Type B pancreatic cell (in vitro differentiated cells): ENCODE data around the gene TM6SF1. TPM values are rescaled to one million over a fixed set of nuclear protein-coding genes. Genes with fewer than 3 reads are reported as not detected.
"Not testable (repeated sequence)": the region's sequence is repeated elsewhere in the genome, so short reads cannot be mapped to it uniquely, and the experiment has no call there.

Source experiments
- DNase-seq: peaks from one replicate; pipeline ENCODE4 v3.0.0; 2021; ENCODE audit warnings: mixed read lengths; ENCODE audit not compliant: unreplicated experiment; ENCODE audit errors: extremely low spot score
- H3K27ac Mint-ChIP-seq: 2 replicates; pipeline ENCODE4 v1.8.0; 2021; ENCODE audit warnings: mild to moderate bottlenecking, mixed read lengths
- H3K27me3 Mint-ChIP-seq: 2 replicates; pipeline ENCODE4 v1.8.0; 2021; ENCODE audit warnings: mixed read lengths
- H3K36me3 Mint-ChIP-seq: 2 replicates; pipeline ENCODE4 v1.8.0; 2021; ENCODE audit warnings: mixed read lengths
- H3K4me1 Mint-ChIP-seq: one replicate; pipeline ENCODE4 v1.8.0; 2021; ENCODE audit warnings: mixed read lengths; ENCODE audit not compliant: unreplicated experiment
- H3K4me3 Mint-ChIP-seq: 2 replicates; pipeline ENCODE4 v1.8.0; 2021; ENCODE audit warnings: mild to moderate bottlenecking, mixed read lengths
- H3K9me3 Mint-ChIP-seq: 2 replicates; pipeline ENCODE4 v1.8.0; 2021; ENCODE audit warnings: mixed read lengths
- CTCF ChIP-seq: fragments of 200-600 bp; sonication (generic); conservative IDR thresholded peaks from 2 replicates; pipeline ENCODE4 v1.5.0; 2021; ENCODE audit warnings: antibody characterized with exemption, mild to moderate bottlenecking
- total RNA-seq: library from RNA; stranded (reverse); gene quantifications from 2 replicates; pipeline ENCODE4 v1.2.1, GENCODE V29; 2021; ENCODE audit warnings: low replicate concordance

The TM6SF1 gene
- total RNA-seq, 1 donor from 2014 or later, result 0.14 TPM

GRCh38 chr15:83127547-83128150, 20.2 kb downstream of the TM6SF1 start:
- no peak for DNase-seq
- Mint-ChIP-seq H3K36me3 (no peaks in the 10 kb centered on the region), H3K27ac (peak overlapping the region; percentile 60), H3K9me3 (no peaks in the 10 kb centered on the region), H3K27me3 (no peaks in the 10 kb centered on the region), H3K4me1 (peaks cover 4% of the 10 kb centered on the region), H3K4me3 (no peak overlapping the region)
- no peak for TF ChIP-seq CTCF

- no peak for TF ChIP-seq CTCF
- no peak overlapping the region for H3K27ac Mint-ChIP-seq
- no peaks in the 10 kb centered on the region for H3K36me3 Mint-ChIP-seq
- DNase-seq, result no peak
- peaks cover 4% of the 10 kb centered on the region for H3K4me1 Mint-ChIP-seq
- H3K9me3 Mint-ChIP-seq, result no peaks in the 10 kb centered on the region
- H3K27me3 Mint-ChIP-seq, result no peaks in the 10 kb centered on the region
- no peak overlapping the region for H3K4me3 Mint-ChIP-seq
These were observed 22.3 kb downstream of the TM6SF1 start for GRCh38 chr15:83129791-83130190.

- Mint-ChIP-seq H3K36me3 (peaks cover 3% of the 10 kb centered on the region), H3K4me3 (no peak overlapping the region), H3K4me1 (no peaks in the 10 kb centered on the region), H3K27ac (no peak overlapping the region), H3K9me3 (no peaks in the 10 kb centered on the region), H3K27me3 (no peaks in the 10 kb centered on the region)
- DNase-seq, result no peak
- TF ChIP-seq CTCF, result no peak
These were observed 25.5 kb downstream of the TM6SF1 start for GRCh38 chr15:83132861-83133523.

GRCh38 chr15:83142151-83142550, 34.7 kb downstream of the TM6SF1 start:
- H3K4me1 Mint-ChIP-seq, H3K27ac Mint-ChIP-seq, DNase-seq, H3K9me3 Mint-ChIP-seq, H3K27me3 Mint-ChIP-seq, H3K4me3 Mint-ChIP-seq: not testable (repeated sequence)
- peaks cover 45% of the 10 kb centered on the region for H3K36me3 Mint-ChIP-seq

- no peaks in the 10 kb centered on the region for H3K27me3 Mint-ChIP-seq
- TF ChIP-seq CTCF, result no peak
- no peaks in the 10 kb centered on the region for H3K4me1 Mint-ChIP-seq
- DNase-seq, result no peak
- H3K4me3 Mint-ChIP-seq, result no peak overlapping the region
- peaks cover 60% of the 10 kb centered on the region for H3K36me3 Mint-ChIP-seq
- H3K9me3 Mint-ChIP-seq, result no peaks in the 10 kb centered on the region
- H3K27ac Mint-ChIP-seq, result no peak overlapping the region
These were observed 37.3 kb downstream of the TM6SF1 start for GRCh38 chr15:83144771-83145170.

- DNase-seq, result no peak
- Mint-ChIP-seq H3K4me3 (no peak overlapping the region), H3K36me3 (peaks cover 25% of the 10 kb centered on the region), H3K27ac (no peak overlapping the region), H3K27me3 (no peaks in the 10 kb centered on the region), H3K9me3 (no peaks in the 10 kb centered on the region), H3K4me1 (peaks cover 5% of the 10 kb centered on the region)
- no peak for TF ChIP-seq CTCF
These were observed 45.8 kb downstream of the TM6SF1 start for GRCh38 chr15:83153288-83153687.
